EL (cell line): ENCODE measurements around the gene CALN1.
"Not testable (repeated sequence)": the region's sequence is repeated elsewhere in the genome, so short reads cannot be mapped to it uniquely, and the experiment has no call there.

Experiments
- DNase-seq: peaks from one replicate; pipeline ENCODE4 v3.0.0-alpha.2; 2016

CALN1 gene

DNA sequence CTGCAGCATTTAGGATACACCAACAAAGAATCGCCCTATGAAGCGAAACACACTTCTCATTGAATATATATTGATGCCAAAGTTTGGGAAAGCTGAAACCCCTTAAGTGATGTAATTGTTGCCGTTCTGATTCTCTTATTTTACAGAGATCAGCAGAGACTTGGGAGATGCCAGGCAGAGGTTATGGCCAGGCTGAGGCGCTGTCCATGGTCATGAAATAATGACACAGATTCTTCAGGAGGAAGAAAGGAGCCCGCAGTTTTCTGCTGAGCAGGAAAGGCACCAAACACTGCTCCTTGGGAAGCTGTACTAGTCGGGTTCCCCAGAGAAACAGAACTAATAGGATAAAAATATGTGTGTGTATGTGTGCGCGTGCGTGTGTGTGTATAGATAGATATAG lies 566.0 kb downstream of the CALN1 start:
- DNase-seq: no peak

GRCh38 chr7:71843676-71844075 lies 568.5 kb downstream of the CALN1 start:
- no peak for DNase-seq

DNA sequence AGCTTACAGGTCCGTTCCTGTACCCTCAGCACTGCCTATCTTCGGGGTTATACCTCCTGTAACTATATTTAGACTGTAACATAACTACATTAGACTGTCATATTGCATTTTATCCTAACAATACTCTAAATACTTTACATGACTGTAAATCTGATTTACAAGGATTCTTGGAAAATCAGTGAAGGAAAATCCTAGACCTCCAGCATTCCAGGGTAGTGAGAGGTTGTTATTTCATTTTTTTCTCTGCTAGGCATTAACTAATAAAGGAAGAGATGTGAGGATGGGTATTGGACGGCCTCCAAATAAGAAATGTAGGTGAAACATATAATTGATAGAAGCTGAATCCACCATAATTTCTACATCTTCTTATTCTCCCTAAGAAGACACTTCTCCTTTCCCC lies 569.4 kb downstream of the CALN1 start:
- no peak for DNase-seq

DNA sequence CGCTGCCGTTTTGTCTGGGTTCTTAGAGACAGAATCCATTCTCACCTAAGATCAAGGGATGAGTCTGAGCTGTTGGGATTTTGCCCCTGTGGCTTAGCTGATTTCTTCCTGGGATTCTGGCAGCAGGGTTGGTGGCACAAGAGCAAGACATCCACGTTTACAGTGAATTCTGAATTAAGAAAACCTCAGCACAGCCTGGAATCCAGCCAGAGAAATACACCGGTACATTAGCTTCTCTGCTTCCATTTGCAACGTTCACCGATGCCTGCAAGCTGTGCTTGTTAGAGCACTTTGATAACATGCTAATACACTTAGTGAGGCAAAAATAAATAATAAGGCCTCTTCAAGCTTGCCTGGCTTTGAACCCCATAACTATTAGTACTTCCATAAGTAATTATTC lies 569.8 kb downstream of the CALN1 start:
- no peak for DNase-seq

- DNase-seq: no peak
Measured at GRCh38 chr7:71835056-71835455, 577.1 kb downstream of the CALN1 start.

DNA sequence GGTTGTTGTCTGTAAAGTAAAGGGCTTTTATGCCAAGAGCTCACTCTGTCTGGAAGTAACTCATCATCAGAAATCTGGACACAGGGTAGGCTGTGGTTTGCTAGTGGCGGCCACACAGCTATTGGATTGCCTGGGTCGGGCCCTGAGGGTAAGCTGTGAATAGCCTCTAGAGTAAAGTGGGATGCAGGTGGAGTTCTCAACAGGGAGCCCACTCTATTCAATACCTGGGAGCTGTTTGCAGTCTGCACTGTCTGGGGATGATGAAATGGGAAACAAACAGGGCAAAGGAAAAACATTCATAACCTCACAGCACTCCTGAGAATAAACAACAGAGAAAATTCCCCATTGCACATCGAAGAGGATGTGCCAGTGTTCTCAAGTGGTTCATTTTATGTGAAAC lies 582.6 kb downstream of the CALN1 start:
- DNase-seq: no peak

DNA sequence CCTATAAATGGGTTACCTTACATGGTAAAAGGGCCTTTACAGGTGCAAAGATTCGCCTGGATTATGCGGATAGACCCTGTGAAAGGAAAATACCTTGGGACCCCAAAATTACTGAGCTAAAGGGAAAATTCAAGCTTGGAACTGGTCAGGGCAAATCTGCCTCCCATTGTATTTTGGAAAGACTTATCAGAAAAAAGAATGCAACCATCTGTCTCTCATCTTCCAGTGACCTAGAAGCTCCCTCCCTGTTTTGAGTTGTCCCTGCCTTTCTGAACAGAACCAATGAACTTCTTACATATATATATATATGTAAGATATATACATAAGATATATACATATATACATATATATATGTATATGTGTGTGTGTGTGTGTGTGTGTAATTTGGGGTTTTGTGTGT lies 583.8 kb downstream of the CALN1 start:
- no peak for DNase-seq

DNA sequence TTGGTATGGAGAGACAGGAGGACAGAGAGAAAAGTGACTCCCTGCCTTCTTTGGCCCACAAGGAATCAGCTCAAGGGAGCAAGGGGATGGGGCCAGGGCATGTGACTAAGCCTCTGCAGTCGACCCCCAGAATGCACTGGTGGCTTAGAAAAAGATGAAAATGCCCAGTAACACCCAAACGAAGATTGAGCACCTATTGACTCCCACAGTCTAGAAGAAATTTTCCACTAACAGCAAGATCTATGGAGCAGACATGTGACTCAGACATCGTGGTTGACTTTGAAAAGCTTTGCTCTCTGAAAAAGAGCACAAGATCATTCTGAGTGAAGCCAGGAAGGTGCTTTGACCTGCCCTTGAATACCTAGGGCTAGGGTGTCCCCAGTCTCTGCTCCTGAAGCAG lies 586.0 kb downstream of the CALN1 start:
- DNase-seq: no peak

DNA sequence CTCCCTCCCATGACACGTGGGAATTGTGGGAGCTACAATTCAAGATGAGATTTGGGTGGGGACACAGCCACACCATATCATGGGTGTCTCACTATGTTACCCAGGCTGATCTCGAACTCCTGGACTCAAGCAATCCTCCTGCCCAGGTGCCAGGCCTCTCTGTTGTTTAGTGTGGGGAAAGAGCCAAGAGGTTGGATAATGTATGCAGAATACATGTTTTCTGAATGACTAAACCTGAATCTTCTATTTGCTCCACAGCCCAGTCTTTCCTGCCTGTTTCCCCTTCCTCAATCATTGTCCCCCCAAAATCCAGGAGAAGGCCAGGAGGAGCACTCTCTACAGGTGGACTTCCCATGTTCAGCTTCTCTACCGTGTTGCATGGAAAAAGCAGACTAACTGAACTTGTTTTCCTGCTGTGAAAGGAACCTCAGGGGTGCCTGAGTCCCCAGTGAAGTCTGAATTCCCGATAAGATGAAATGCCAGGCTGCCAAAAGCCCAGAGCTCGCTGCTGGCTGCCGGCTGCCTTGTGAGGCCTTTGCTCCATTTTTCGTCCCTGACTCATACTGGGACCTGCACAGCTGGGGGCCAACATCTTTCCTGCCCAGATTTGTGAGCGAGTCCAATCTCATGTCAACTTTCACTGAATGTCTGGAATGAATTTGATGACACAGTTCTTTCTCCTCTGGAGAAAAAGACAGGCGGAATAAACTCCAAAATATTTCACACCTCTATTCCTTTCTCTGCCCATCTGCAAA lies 588.0 kb downstream of the CALN1 start:
- DNase-seq: no peak

DNA sequence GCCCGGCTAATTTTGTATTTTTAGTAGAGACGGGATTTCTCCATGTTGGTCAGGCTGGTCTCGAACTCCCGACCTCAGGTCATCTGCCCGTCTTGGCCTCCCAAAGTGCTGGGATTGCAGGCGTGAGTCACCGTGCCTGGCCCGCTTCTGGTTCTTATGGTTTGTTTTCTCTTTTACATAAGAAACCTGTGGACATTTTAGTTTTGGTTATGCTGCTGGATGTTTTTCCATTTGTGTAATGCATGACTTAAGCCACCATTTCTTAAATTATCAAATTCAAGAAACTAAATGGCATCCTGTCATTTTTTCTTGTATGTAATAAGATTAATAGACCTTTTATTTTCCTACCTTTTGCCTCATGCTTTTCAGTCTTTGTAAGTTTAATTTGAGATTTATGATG lies 589.7 kb downstream of the CALN1 start:
- DNase-seq: not testable (repeated sequence)

DNA sequence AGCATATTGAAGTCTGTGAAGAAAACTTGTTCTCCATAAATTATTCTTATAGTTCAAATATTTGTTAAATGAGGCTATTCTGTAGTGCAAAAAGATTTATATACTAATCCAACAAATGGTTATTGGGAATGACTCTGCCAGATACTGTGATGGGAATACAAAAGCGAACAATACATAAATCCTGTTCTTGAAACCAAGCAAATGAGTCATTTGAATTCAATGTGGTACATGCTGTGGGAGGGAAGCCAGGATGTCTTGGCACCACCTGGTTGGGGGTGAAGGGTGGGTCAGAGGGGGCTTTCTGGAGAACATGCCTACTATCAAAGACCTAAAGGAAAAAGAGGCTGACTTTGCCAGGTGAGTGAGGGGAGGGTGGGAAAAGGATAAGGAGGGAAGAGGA lies 594.2 kb downstream of the CALN1 start:
- DNase-seq: no peak

DNA sequence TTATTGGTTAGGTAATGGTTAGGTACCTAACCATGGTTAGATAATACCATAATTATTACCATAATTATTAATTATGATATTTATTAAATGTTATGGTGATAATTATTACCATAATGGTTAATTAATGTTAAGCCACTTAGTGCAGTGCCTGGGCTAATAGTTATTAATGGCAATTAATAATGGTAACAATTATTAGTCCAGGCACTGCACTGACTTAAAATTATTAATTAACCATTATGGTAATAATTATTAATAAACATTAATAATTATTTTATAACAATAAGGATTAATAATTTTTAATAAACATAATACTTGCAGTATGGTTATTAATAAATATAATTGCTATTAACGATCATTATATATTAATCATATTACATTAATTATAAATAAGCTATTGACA lies 604.0 kb downstream of the CALN1 start:
- DNase-seq: no peak

GRCh38 chr7:71804256-71804655 lies 607.9 kb downstream of the CALN1 start:
- DNase-seq: no peak

- no peak for DNase-seq
Measured at GRCh38 chr7:71801976-71802375, 610.2 kb downstream of the CALN1 start.

GRCh38 chr7:71800321-71800720 lies 611.8 kb downstream of the CALN1 start:
- DNase-seq: no peak

DNA sequence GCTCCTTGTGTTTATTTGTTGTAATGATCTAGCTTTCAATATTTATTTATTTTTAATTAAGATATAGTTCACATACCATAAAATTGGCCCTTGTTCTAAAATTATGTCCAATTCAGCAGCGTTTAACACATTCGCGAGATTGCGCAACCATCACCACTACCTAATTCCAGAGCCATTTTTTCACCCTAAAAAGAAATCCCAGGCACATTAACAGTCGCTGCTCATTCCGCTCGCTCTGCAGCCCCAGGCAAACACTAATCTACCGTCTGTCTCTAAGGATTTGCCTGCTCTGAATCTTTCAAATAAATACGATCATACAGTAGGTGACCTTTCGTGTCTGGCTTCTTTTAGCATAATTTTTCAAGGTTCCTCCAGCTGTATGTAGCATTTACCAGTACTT lies 616.7 kb downstream of the CALN1 start:
- DNase-seq: no peak

DNA sequence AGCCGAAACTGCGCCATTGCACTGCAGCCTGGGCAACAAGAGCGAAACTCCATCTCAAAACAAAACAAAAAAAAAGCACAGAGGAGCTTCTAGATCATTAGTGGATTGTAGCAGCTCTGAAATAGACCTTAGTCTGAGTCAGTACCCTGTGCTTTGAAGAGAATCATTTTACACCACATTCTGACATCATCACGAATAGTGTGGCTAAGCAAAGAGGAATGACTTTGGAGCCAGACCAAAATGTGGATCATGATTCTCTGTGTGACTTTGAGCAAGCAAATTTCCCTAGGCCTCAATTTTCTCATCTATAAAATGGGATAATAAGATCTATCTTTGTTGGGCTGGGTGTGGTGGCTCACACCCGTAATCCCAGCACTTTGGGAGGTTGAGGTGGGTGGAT lies 618.9 kb downstream of the CALN1 start:
- DNase-seq: no peak

- DNase-seq: no peak
Measured at GRCh38 chr7:71787513-71787912, 624.6 kb downstream of the CALN1 start.

GRCh38 chr7:71785216-71785615 lies 626.9 kb downstream of the CALN1 start:
- DNase-seq: no peak

GRCh38 chr7:71784781-71785180 lies 627.4 kb downstream of the CALN1 start:
- DNase-seq: no peak

- DNase-seq: no peak
Measured at GRCh38 chr7:71784180-71784579, 628.0 kb downstream of the CALN1 start.

DNA sequence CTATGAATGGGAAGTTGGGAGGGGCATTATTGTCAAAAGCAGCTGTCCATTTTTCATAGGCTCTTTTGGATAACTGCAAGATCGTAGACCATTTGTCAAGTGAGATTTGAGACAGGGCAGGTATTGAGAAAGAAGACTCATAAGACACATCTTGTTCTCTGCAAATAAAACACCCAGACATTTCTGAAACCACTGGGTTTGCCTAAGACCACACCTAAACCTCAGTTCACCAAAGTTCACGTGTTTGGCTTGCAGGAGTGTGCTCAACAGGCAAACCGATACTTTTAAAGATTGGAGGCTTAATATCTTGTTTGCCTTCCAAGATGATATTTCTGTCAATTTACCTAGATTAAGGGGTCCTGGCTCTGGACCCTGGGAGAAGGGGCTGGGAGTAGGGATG lies 628.4 kb downstream of the CALN1 start:
- no peak for DNase-seq

DNA sequence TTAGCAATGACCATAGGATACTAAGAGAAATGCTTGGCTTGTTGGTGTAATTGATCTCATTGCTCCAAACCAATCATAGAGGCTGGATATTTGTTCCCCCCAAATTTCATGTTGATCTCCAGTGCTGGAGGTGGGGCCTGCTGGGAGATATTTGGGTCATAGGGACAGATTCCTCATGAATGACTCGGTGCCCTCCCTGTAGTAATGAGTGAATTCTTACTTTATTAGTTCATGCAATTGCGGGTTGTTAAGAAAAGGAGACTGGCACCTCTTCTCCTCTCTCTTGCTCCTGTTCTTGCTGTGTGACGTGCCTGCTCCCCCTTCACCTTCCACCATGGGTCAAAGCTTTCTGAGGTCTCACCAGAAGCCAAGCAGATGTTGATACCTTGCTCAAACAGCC lies 630.1 kb downstream of the CALN1 start:
- no peak for DNase-seq

GRCh38 chr7:71780282-71780681 lies 631.9 kb downstream of the CALN1 start:
- no peak for DNase-seq

DNA sequence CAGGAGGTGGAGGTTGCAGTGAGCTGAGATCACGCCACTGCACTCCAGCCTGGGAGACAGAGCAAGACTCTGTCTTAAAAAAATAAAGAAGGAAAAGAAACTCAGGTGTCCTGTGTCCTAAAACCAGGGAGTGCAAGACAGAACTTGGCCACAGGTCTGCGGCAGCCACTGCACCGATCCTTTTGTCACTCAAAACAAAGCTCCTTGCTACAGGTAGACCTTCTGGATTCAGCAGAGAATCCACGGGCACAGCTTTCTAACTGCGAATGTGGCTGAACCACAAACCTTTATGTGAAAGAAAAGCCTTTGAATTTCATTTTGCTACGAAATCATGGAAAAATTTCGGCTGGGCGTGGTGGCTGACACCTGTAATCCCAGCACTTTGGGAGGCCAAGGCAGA lies 634.9 kb downstream of the CALN1 start:
- no peak for DNase-seq

GRCh38 chr7:71776726-71777125 lies 635.4 kb downstream of the CALN1 start:
- no peak for DNase-seq
